GM12878 (cell line): Measurements from ENCODE around the gene ETNK2. TPM values are rescaled to one million over a fixed set of nuclear protein-coding genes. Genes with fewer than 3 reads are reported as not detected.

ENCODE experiments used
- ATAC-seq: fragments of 200-7000 bp; cut with Tn5 transposase; 3 replicates; pipeline ENCODE4 v1.9.1; 2020; ENCODE audit warnings: mild to moderate bottlenecking, moderate library complexity
- BruUV-seq: library from RNA; stranded (reverse); fragments of 400-500 nt; replicated peaks from 2 replicates; lab custom pipeline; 2021; lab: Mats Ljungman, UMichigan
- CTCF ChIA-PET: fragments of 300-600 bp; sonication (Branson Sonifier 250); formaldehyde crosslinking; extraction: SDS; loops from one replicate; lab custom pipeline; 2021; ENCODE audit warnings: inconsistent platforms; lab: Yijun Ruan, JAX
- POLR2A ChIA-PET: fragments of 350-600 bp; formaldehyde crosslinking; extraction: SDS; loops from one replicate; lab custom pipeline; 2021; ENCODE audit warnings: inconsistent platforms; lab: Charles Lee
- RAD21 ChIA-PET: fragments of 300-600 bp; sonication (Branson Sonifier 250); formaldehyde crosslinking; loops from one replicate; lab custom pipeline; 2023; ENCODE audit warnings: antibody characterized with exemption; ENCODE audit not compliant: unreplicated experiment; lab: Charles Lee
- SMC1A ChIA-PET: fragments of 300-600 bp; sonication (Branson Sonifier 250); formaldehyde crosslinking; loops from one replicate; lab custom pipeline; 2023; ENCODE audit not compliant: unreplicated experiment, uncharacterized antibody; lab: Charles Lee
- DNase-seq: peaks from one replicate; pipeline ENCODE4 v3.0.0-alpha.2; 2011; ENCODE audit warnings: low read depth, low spot score
- FAIRE-seq: peaks from 3 replicates; lab custom pipeline; 2011; peaks lifted over from hg19 to GRCh38; lab: Jason Lieb, UNC
- H2AFZ ChIP-seq: 2 replicates; pipeline ENCODE4 v1.6.0; 2011; ENCODE audit warnings: low read depth, low read length, control low read depth; ENCODE audit not compliant: control insufficient read depth
- H3K27ac ChIP-seq: 2 replicates; pipeline ENCODE4 v1.5.1; 2011; ENCODE audit warnings: control low read depth; ENCODE audit not compliant: control insufficient read depth, insufficient read depth
- H3K27me3 ChIP-seq, 2 experiments: replicated peaks in 1 of 2; 2 replicates each; pipeline versions ENCODE4 v1.6.0 to v1.6.1; 2011; ENCODE audit warnings: low read length in 1 of 2; ENCODE audit not compliant: control insufficient read depth in 2 of 2, insufficient read depth in 2 of 2
- H3K36me3 ChIP-seq, 2 experiments: 2 replicates each; pipeline ENCODE4 v1.5.1; 2011; ENCODE audit warnings: low read length in 1 of 2; ENCODE audit not compliant: control insufficient read depth in 2 of 2, insufficient read depth in 2 of 2
- H3K4me1 ChIP-seq: 2 replicates; pipeline ENCODE4 v1.6.1; 2011; ENCODE audit warnings: mild to moderate bottlenecking, low read length, moderate library complexity, mixed read lengths; ENCODE audit not compliant: control insufficient read depth, insufficient read depth
- H3K4me2 ChIP-seq: 2 replicates; pipeline ENCODE4 v1.6.0; 2011; ENCODE audit warnings: control low read depth; ENCODE audit not compliant: control insufficient read depth, insufficient read depth
- H3K4me3 ChIP-seq: fragments of 200-600 bp; sonication (generic); 2 replicates; pipeline ENCODE4 v1.5.1; 2016
- H3K79me2 ChIP-seq: 2 replicates; pipeline ENCODE4 v1.6.0; 2011; ENCODE audit warnings: low read length; ENCODE audit not compliant: control insufficient read depth, insufficient read depth
- H3K9ac ChIP-seq: 2 replicates; pipeline ENCODE4 v1.8.0; 2011; ENCODE audit warnings: low read length, control low read depth, mixed read lengths; ENCODE audit not compliant: control insufficient read depth, insufficient read depth
- H3K9me3 ChIP-seq: replicated peaks from 3 replicates; pipeline ENCODE4 v1.5.1; 2011; ENCODE audit warnings: mild to moderate bottlenecking, low read length; ENCODE audit not compliant: control insufficient read depth, insufficient read depth
- H4K20me1 ChIP-seq: 2 replicates; pipeline ENCODE4 v1.6.0; 2011; ENCODE audit not compliant: control insufficient read depth, insufficient read depth
- BCLAF1 ChIP-seq: fragments of 450-650 bp; IDR thresholded peaks from 2 replicates; pipeline ENCODE4 v1.6.1; 2017; ENCODE audit warnings: antibody characterized with exemption, mild to moderate bottlenecking, moderate library complexity
- E2F8 ChIP-seq: fragments of 450-650 bp; IDR thresholded peaks from 2 replicates; pipeline ENCODE4 v1.6.1; 2018; ENCODE audit warnings: mild to moderate bottlenecking, low read depth, moderate library complexity; ENCODE audit not compliant: partially characterized antibody
- E4F1 ChIP-seq: fragments of 450-650 bp; IDR thresholded peaks from 2 replicates; pipeline ENCODE4 v1.6.1; 2018; ENCODE audit warnings: borderline replicate concordance, mild to moderate bottlenecking; ENCODE audit not compliant: partially characterized antibody
- IKZF1 ChIP-seq: fragments of 450-650 bp; conservative IDR thresholded peaks from 2 replicates; pipeline ENCODE4 v1.6.1; 2017; ENCODE audit warnings: antibody characterized with exemption, mild to moderate bottlenecking
- MEF2A ChIP-seq: IDR thresholded peaks from 2 replicates; pipeline ENCODE4 v1.6.1; 2011; ENCODE audit warnings: low read depth, mild to moderate bottlenecking, low read length, moderate library complexity; ENCODE audit not compliant: insufficient read depth
- NFIC ChIP-seq: IDR thresholded peaks from 2 replicates; pipeline ENCODE4 v1.6.1; 2012; ENCODE audit warnings: low read depth, mild to moderate bottlenecking, inconsistent platforms, low read length, moderate library complexity
- PAX5 ChIP-seq: IDR thresholded peaks from 2 replicates; pipeline ENCODE4 v1.6.1; 2011; ENCODE audit warnings: low read depth, low read length, borderline replicate concordance
- TAF1 ChIP-seq: IDR thresholded peaks from 2 replicates; pipeline ENCODE4 v1.6.1; 2011; ENCODE audit warnings: mild to moderate bottlenecking, low read depth, low read length, borderline replicate concordance
- ZBTB40 ChIP-seq: fragments of 450-650 bp; IDR thresholded peaks from 2 replicates; pipeline ENCODE4 v1.6.1; 2016; ENCODE audit warnings: mild to moderate bottlenecking, moderate library complexity, borderline replicate concordance
- WGBS: methylation state at CpG from one replicate; pipeline ENCODE4 v1.1.6; 2016; ENCODE audit warnings: low lambda C conversion rate; ENCODE audit not compliant: insufficient replicate concordance, insufficient coverage; ENCODE audit errors: missing lambda C conversion rate; 5-methylcytosine and 5-hydroxymethylcytosine counted together
- in situ Hi-C: fragments of 300-500 bp; cut with MboI; formaldehyde crosslinking; loops from 9 replicates; pipeline ENCODE4 v1.14.3; 2018; ENCODE audit warnings: mixed read lengths
- intact Hi-C: fragments of 100-400 bp; cut with micrococcal nuclease; formaldehyde crosslinking; loops from one replicate; pipeline ENCODE4 v1.14.2; 2022; ENCODE audit not compliant: unreplicated experiment
- polyA plus RNA-seq, 11 experiments: library from polyadenylated mRNA; depleted of rRNA in 4 of 11; unstranded in 6 of 11; stranded (reverse) in 5 of 11; fragments of >200 nt; fragmentation: Nextera tagmentation in 4 of 11; fragmentation: Illumina TruSeq in 1 of 11; extraction: Ambion mirVana in 4 of 11; extraction: Trizol in 1 of 11; gene quantifications; 1 replicate in 1 of 11; 2 replicates in 10 of 11; pipeline versions ENCODE4 v1.2.1 to v1.2.3, GENCODE V29; 2011 to 2016; ENCODE audit warnings: inconsistent platforms in 2 of 11, missing spikeins in 2 of 11, low read depth in 1 of 11
- total RNA-seq, 4 experiments: library from RNA; depleted of rRNA in 3 of 4; stranded (reverse); fragments of >200 nt in 3 of 4; fragmentation: Illumina TruSeq in 1 of 4; extraction: Trizol in 1 of 4; gene quantifications; 2 replicates each; pipeline versions ENCODE4 v1.2.1 to v1.2.3, GENCODE V29; 2013 to 2021

Gene ETNK2
- total and polyA plus RNA-seq, 10 of the 15 experiments (the other 5 are each of a cell fraction or from before 2014, with no cell fraction given) = 0.14 TPM; not detected in 9

GRCh38 chr1:204177133-204177532, 25.3 kb upstream of the ETNK2 start:
- Histone ChIP-seq H3K36me3 (no peaks in the 10 kb centered on the region), H3K9ac (no peak overlapping the region), H3K27ac (no peak overlapping the region), H3K27me3 (peaks cover 0 to 2% of the 10 kb centered on the region in 2 experiments; a peak in 2 of 4 replicates), H3K9me3 (no peaks in the 10 kb centered on the region), H3K79me2 (no peaks in the 10 kb centered on the region), H3K4me1 (no peaks in the 10 kb centered on the region), H3K4me3 (no peak overlapping the region), H4K20me1 (no peaks in the 10 kb centered on the region), H2AFZ (no peak overlapping the region), H3K4me2 (no peak overlapping the region)
- CTCF ChIA-PET = interaction anchor here (3.0 kb wide), 1 partner anchor 11 kb away, joined by 18 read pairs; the partner anchor contains the start of gene REN
- SMC1A ChIA-PET = no interaction called here
- 13% methylated on average over 4 of the region's 4 CpGs for WGBS
- intact Hi-C loops (no loop called here), in situ Hi-C loops (no loop called here)
- no peak for FAIRE-seq
- DNase-seq = no peak
- POLR2A ChIA-PET = no interaction called here
- RAD21 ChIA-PET = no interaction called here
- no TSS peak for BruUV-seq
- ATAC-seq = no peak
- no peak for TF ChIP-seq ZBTB40
- TF ChIP-seq MEF2A = no peak
- TF ChIP-seq BCLAF1 = no peak
- TF ChIP-seq PAX5 = no peak
- no peak for TF ChIP-seq IKZF1
- no peak for TF ChIP-seq E2F8
- no peak for TF ChIP-seq E4F1
- no peak for TF ChIP-seq NFIC
- no peak for TF ChIP-seq TAF1
